ENCODE measurements around the gene SPEN.

SPEN gene

GRCh38 chr1:15949453-15950245, 102.1 kb downstream of the SPEN start:
- ChIA-PET CTCF (interaction anchor here (0.5 to 1.8 kb wide), 2 partner anchors 11 to 399 kb away, joined by 3 to 7 read pairs; no protein-coding TSS in a partner anchor), POLR2A (interaction anchor here (0.7 to 0.9 kb wide), 2 partner anchors 27 to 59 kb away, joined by 3 read pairs; partner anchors contain the start of gene ZBTB17)
- no peaks in the 10 kb centered on the region for H3K27me3 ChIP-seq (replicated peaks in 2 of 5; ENCODE audit: control insufficient read depth in 4 of 5, insufficient read depth in 5 of 5, low read length in 4 of 5)
- 66% methylated on average over 17 of the region's 25 CpGs for WGBS (ENCODE audit: insufficient coverage)
- H3K4me3 ChIP-seq (ENCODE audit: control insufficient read depth in 1 of 7, extremely low read depth in 1 of 7, insufficient read depth in 4 of 7, low read depth in 2 of 7, low read length in 6 of 7): no peak overlapping the region
- H3K9me3 ChIP-seq (ENCODE audit: control extremely low read depth in 1 of 5, control insufficient read depth in 4 of 5, insufficient read depth in 2 of 5, low read depth in 1 of 5, low read length in 4 of 5): no peaks in the 10 kb centered on the region
- H3K4me1 ChIP-seq (ENCODE audit: control extremely low read depth in 1 of 4, control insufficient read depth in 4 of 4, insufficient read depth in 4 of 4, low read length in 3 of 4): peaks cover 12 to 58% (median 56%) of the 10 kb centered on the region in 4 experiments
- peaks cover 0 to 58% (median 30%) of the 10 kb centered on the region in 4 experiments for H3K36me3 ChIP-seq (ENCODE audit: control insufficient read depth in 4 of 4, insufficient read depth in 4 of 4, low read length in 3 of 4)
- DNase-seq: peak; percentile 61 to 88 (median 84)
- peak overlapping the region in 1 of 2 experiments; percentile 65 for H3K27ac ChIP-seq (ENCODE audit: insufficient read depth in 1 of 2, low read depth in 1 of 2, low read length in 2 of 2, poor library complexity in 1 of 2, severe bottlenecking in 2 of 2)

GRCh38 chr1:15950302-15950701, 102.8 kb downstream of the SPEN start:
- 87% methylated on average over 3 of the region's 4 CpGs for WGBS (ENCODE audit: insufficient coverage)
- Histone ChIP-seq H3K27ac (ENCODE audit: insufficient read depth in 1 of 2, low read depth in 1 of 2, low read length in 2 of 2, poor library complexity in 1 of 2, severe bottlenecking in 2 of 2) (peak overlapping the region in 1 of 2 experiments; percentile 65), H3K4me3 (ENCODE audit: control insufficient read depth in 1 of 7, extremely low read depth in 1 of 7, insufficient read depth in 4 of 7, low read depth in 2 of 7, low read length in 6 of 7) (no peak overlapping the region), H3K36me3 (ENCODE audit: control insufficient read depth in 4 of 4, insufficient read depth in 4 of 4, low read length in 3 of 4) (peaks cover 0 to 52% (median 23%) of the 10 kb centered on the region in 4 experiments), H3K4me1 (ENCODE audit: control extremely low read depth in 1 of 4, control insufficient read depth in 4 of 4, insufficient read depth in 4 of 4, low read length in 3 of 4) (peaks cover 12 to 58% (median 56%) of the 10 kb centered on the region in 4 experiments), H3K9me3 (ENCODE audit: control extremely low read depth in 1 of 5, control insufficient read depth in 4 of 5, insufficient read depth in 2 of 5, low read depth in 1 of 5, low read length in 4 of 5) (no peaks in the 10 kb centered on the region), H3K27me3 (replicated peaks in 2 of 5; ENCODE audit: control insufficient read depth in 4 of 5, insufficient read depth in 5 of 5, low read length in 4 of 5) (no peaks in the 10 kb centered on the region)
- ChIA-PET CTCF (interaction anchor here (0.8 to 1.8 kb wide), 2 partner anchors 10 to 135 kb away, joined by 3 to 7 read pairs; no protein-coding TSS in a partner anchor), POLR2A (no interaction called here)
- DNase-seq: no peak

GRCh38 chr1:15950763-15951295, 103.3 kb downstream of the SPEN start:
- H3K4me1 ChIP-seq (ENCODE audit: control extremely low read depth in 1 of 4, control insufficient read depth in 4 of 4, insufficient read depth in 4 of 4, low read length in 3 of 4): peaks cover 12 to 62% (median 57%) of the 10 kb centered on the region in 4 experiments
- CTCF ChIA-PET: interaction anchor here (0.8 to 2.3 kb wide), 4 partner anchors 9 to 135 kb away, joined by 3 to 9 read pairs (median 8); no protein-coding TSS in a partner anchor
- WGBS (ENCODE audit: insufficient coverage): 69% methylated on average over 7 of the region's 10 CpGs
- POLR2A ChIA-PET: interaction anchor here (0.8 kb wide), 1 partner anchor 25 kb away, joined by 3 read pairs; the partner anchor contains the start of gene ZBTB17
- peak overlapping the region in 1 of 2 experiments; percentile 65 for H3K27ac ChIP-seq (ENCODE audit: insufficient read depth in 1 of 2, low read depth in 1 of 2, low read length in 2 of 2, poor library complexity in 1 of 2, severe bottlenecking in 2 of 2)
- peaks cover 0 to 47% (median 20%) of the 10 kb centered on the region in 4 experiments for H3K36me3 ChIP-seq (ENCODE audit: control insufficient read depth in 4 of 4, insufficient read depth in 4 of 4, low read length in 3 of 4)
- no peaks in the 10 kb centered on the region for H3K27me3 ChIP-seq (replicated peaks in 2 of 5; ENCODE audit: control insufficient read depth in 4 of 5, insufficient read depth in 5 of 5, low read length in 4 of 5)
- peak overlapping the region in 1 of 7 experiments; percentile 25 for H3K4me3 ChIP-seq (ENCODE audit: control insufficient read depth in 1 of 7, extremely low read depth in 1 of 7, insufficient read depth in 4 of 7, low read depth in 2 of 7, low read length in 6 of 7)
- peak in 2 of 3 donors; percentile 18 to 20 for DNase-seq
- no peaks in the 10 kb centered on the region for H3K9me3 ChIP-seq (ENCODE audit: control extremely low read depth in 1 of 5, control insufficient read depth in 4 of 5, insufficient read depth in 2 of 5, low read depth in 1 of 5, low read length in 4 of 5)

DNA sequence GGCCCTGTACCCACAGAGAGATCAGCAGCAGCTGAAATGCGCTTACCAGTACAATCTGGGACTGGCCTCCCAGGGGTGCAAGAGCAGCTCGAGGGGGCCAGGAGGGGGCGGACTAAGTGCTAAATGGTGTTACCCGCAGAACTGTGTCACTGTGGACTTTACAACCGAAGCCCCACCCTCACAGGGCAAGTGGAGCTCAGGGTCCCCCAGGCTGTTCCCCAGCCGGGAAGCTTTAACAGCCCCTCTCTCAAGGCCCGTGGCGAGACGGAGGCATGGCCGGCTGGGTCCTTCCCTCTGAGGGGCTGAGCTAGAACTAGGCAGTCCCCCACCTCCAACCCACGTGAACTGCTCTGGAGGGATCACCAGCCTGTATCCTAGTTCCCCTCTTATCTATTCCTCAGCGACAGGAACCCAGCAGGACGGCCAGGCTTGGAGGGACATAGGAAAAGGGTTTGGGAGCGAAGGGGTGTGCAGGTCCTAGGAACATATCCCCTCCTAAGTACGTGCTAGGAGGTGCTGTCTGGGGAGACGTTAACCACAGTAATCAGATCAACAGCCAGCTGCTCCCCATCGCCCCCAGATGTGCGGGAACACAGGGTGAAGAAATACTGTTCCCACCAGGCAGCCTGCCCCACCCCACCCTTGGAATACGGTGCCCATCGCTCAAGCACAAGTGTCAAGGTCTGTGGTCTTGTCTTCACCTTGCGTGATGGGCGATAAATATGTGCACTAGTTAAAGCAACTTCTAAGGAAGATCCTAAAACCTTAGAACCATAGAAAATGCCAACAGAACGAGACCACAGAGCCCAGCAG, 104.0 kb downstream of the SPEN start:
- ChIA-PET CTCF (interaction anchor here (0.8 to 2.3 kb wide), 6 partner anchors 9 to 136 kb away, joined by 3 to 9 read pairs (median 5); no protein-coding TSS in a partner anchor), POLR2A (interaction anchor here (0.8 kb wide), 1 partner anchor 24 kb away, joined by 3 read pairs; the partner anchor contains the start of gene ZBTB17)
- H3K9me3 ChIP-seq (ENCODE audit: control extremely low read depth in 1 of 5, control insufficient read depth in 4 of 5, insufficient read depth in 2 of 5, low read depth in 1 of 5, low read length in 4 of 5): no peaks in the 10 kb centered on the region
- 60% methylated on average over 19 of the region's 23 CpGs for WGBS (ENCODE audit: insufficient coverage)
- H3K4me1 ChIP-seq (ENCODE audit: control extremely low read depth in 1 of 4, control insufficient read depth in 4 of 4, insufficient read depth in 4 of 4, low read length in 3 of 4): peaks cover 12 to 69% (median 62%) of the 10 kb centered on the region in 4 experiments
- peaks cover 0 to 39% (median 16%) of the 10 kb centered on the region in 4 experiments for H3K36me3 ChIP-seq (ENCODE audit: control insufficient read depth in 4 of 4, insufficient read depth in 4 of 4, low read length in 3 of 4)
- peak overlapping the region in 2 of 7 experiments; percentile 10 to 26 for H3K4me3 ChIP-seq (ENCODE audit: control insufficient read depth in 1 of 7, extremely low read depth in 1 of 7, insufficient read depth in 4 of 7, low read depth in 2 of 7, low read length in 6 of 7)
- no peaks in the 10 kb centered on the region for H3K27me3 ChIP-seq (replicated peaks in 2 of 5; ENCODE audit: control insufficient read depth in 4 of 5, insufficient read depth in 5 of 5, low read length in 4 of 5)
- DNase-seq: peak in 2 of 3 donors; percentile 22 to 33
- peak overlapping the region; percentile 74 to 89 for H3K27ac ChIP-seq (ENCODE audit: insufficient read depth in 1 of 2, low read depth in 1 of 2, low read length in 2 of 2, poor library complexity in 1 of 2, severe bottlenecking in 2 of 2)

DNA sequence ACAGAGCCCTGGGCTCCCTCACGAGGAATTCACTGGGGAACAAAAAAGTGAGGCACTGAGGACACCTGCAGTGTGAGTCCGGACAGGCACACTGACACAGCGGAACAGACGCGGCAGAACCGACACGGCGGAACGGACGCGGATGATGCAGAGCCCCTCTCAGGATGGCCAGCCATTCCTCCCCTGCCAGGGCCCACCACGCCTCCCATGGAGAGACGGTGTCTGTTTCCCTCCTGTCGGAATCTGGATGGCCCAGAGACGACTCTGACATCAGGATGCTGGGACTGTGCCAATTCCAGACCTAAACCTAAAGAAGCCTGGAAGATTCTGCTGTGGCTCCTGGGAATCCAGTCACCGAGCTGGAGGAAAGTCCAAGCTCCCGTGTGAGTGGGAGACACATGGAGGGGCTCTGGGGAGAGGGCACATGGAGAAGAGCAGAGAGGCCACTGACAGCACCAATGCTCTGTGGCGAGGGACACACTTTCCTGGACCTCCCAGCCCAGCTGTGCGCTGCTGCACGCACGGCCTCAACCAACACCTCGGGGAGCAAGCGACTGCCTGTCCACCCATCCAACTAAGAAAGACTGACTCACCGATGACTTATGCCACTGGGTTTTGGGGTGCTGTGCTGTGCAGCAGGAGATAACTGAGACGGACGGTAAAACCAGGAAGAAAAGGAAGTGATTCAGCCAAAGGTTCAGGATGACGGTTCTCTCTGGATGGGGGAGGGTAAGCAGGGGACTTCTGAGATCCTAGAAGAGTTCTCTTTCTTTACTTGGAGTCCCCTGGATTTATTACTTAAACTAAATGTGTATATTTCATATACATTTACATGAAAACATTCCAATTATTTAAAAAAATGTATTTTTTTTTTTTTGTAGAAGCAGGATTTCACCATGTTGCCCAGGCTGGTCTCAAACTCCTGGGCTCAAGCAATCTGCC, 105.1 kb downstream of the SPEN start:
- Histone ChIP-seq H3K27ac (ENCODE audit: insufficient read depth in 1 of 2, low read depth in 1 of 2, low read length in 2 of 2, poor library complexity in 1 of 2, severe bottlenecking in 2 of 2) (peak overlapping the region; percentile 74 to 89), H3K36me3 (ENCODE audit: control insufficient read depth in 4 of 4, insufficient read depth in 4 of 4, low read length in 3 of 4) (peaks cover 0 to 32% (median 6%) of the 10 kb centered on the region in 4 experiments)
- CTCF ChIA-PET: interaction anchor here (0.7 to 2.3 kb wide), 5 partner anchors 10 to 137 kb away, joined by 3 to 9 read pairs (median 3); no protein-coding TSS in a partner anchor

More for the DNA sequence above, 105.1 kb downstream of the SPEN start:
- Histone ChIP-seq H3K27me3 (replicated peaks in 2 of 5; ENCODE audit: control insufficient read depth in 4 of 5, insufficient read depth in 5 of 5, low read length in 4 of 5) (no peaks in the 10 kb centered on the region), H3K4me3 (ENCODE audit: control insufficient read depth in 1 of 7, extremely low read depth in 1 of 7, insufficient read depth in 4 of 7, low read depth in 2 of 7, low read length in 6 of 7) (peak overlapping the region in 4 of 7 experiments; percentile 2 to 59 (median 34)), H3K4me1 (ENCODE audit: control extremely low read depth in 1 of 4, control insufficient read depth in 4 of 4, insufficient read depth in 4 of 4, low read length in 3 of 4) (peaks cover 12 to 73% (median 62%) of the 10 kb centered on the region in 4 experiments), H3K9me3 (ENCODE audit: control extremely low read depth in 1 of 5, control insufficient read depth in 4 of 5, insufficient read depth in 2 of 5, low read depth in 1 of 5, low read length in 4 of 5) (no peaks in the 10 kb centered on the region)
- POLR2A ChIA-PET: no interaction called here
- peak; percentile 88 to 92 (median 89) for DNase-seq
- 55% methylated on average over 24 of the region's 27 CpGs for WGBS (ENCODE audit: insufficient coverage)
